Tibial artery (tissue), 4 donors: ENCODE results near the gene OR13H1.
"Not testable (repeated sequence)": the region's sequence is repeated elsewhere in the genome, so short reads cannot be mapped to it uniquely, and the experiment has no call there.

Source experiments
- DNase-seq, 2 donors: peaks; one replicate each; pipeline ENCODE4 v3.0.0-alpha.2; 2019
- H3K27ac ChIP-seq, 2 donors: fragments of 200-600 bp; sonication (generic) in 1 of 2; 1 replicate in 1 of 2; 2 replicates in 1 of 2; pipeline ENCODE4 v1.5.1; 2018 to 2019; ENCODE audit warnings: mild to moderate bottlenecking in 1 of 2
- H3K27me3 ChIP-seq, 2 donors: fragments of 200-600 bp; sonication (generic) in 1 of 2; one replicate each; pipeline versions ENCODE4 v1.5.1 to v1.6.0; 2016 to 2019
- H3K36me3 ChIP-seq, 3 donors: fragments of 200-600 bp; sonication (generic) in 2 of 3; one replicate each; pipeline ENCODE4 v1.5.1; 2016 to 2019; ENCODE audit warnings: mild to moderate bottlenecking in 2 of 3
- H3K4me1 ChIP-seq, 4 donors: fragments of 200-600 bp; sonication (generic) in 2 of 4; 1 replicate in 3 of 4; 2 replicates in 1 of 4; pipeline ENCODE4 v1.5.1; 2016 to 2019
- H3K4me3 ChIP-seq, 2 donors: fragments of 200-600 bp; sonication (generic) in 1 of 2; 1 replicate in 1 of 2; 2 replicates in 1 of 2; pipeline ENCODE4 v1.5.1; 2018 to 2019; ENCODE audit warnings: mild to moderate bottlenecking in 2 of 2
- H3K9me3 ChIP-seq, 3 donors: fragments of 200-600 bp; sonication (generic) in 1 of 3; one replicate each; pipeline ENCODE4 v1.5.1; 2016 to 2019
- intact Hi-C: fragments of 100-400 bp; cut with DNase I; formaldehyde crosslinking; loops from one replicate; pipeline ENCODE4 v1.15.0; 2023; ENCODE audit warnings: low total_unique reads
- TF ChIP-seq, protein P1 (sequence below), 2 experiments: fragments of 200-600 bp in 1 of 2; fragments of 450-650 bp in 1 of 2; IDR thresholded peaks; one replicate each; pipeline ENCODE4 v1.5.1; 2017 to 2019; ENCODE audit warnings: antibody characterized with exemption in 2 of 2, mild to moderate bottlenecking in 1 of 2, moderate library complexity in 1 of 2

The OR13H1 gene

DNA sequence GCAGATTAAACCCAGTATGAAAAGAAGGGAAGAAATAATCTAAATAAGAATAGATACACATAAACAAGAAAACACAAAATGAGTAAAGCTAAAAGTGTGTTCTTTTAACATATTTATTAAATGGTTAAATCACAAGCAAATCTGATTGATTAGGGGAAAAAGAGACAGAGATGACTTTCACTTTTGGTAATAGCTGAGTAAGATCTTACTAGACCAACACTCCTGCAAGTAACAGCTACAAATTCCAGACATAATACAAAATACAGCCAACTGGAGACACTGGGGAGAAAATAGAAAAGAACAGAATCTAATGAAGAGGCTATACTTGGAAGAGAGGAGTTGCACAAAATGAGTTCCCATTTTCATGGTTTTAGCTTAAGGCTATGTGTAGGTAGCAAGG lies 33.5 kb downstream of the OR13H1 start:
- Histone ChIP-seq H3K36me3 (no peaks in the 10 kb centered on the region), H3K9me3 (no peaks in the 10 kb centered on the region), H3K27ac (no peak overlapping the region), H3K4me1 (no peaks in the 10 kb centered on the region), H3K27me3 (no peaks in the 10 kb centered on the region), H3K4me3 (no peak overlapping the region)
- intact Hi-C loops: no loop called here
- DNase-seq: no peak
- TF ChIP-seq, protein P1, sequence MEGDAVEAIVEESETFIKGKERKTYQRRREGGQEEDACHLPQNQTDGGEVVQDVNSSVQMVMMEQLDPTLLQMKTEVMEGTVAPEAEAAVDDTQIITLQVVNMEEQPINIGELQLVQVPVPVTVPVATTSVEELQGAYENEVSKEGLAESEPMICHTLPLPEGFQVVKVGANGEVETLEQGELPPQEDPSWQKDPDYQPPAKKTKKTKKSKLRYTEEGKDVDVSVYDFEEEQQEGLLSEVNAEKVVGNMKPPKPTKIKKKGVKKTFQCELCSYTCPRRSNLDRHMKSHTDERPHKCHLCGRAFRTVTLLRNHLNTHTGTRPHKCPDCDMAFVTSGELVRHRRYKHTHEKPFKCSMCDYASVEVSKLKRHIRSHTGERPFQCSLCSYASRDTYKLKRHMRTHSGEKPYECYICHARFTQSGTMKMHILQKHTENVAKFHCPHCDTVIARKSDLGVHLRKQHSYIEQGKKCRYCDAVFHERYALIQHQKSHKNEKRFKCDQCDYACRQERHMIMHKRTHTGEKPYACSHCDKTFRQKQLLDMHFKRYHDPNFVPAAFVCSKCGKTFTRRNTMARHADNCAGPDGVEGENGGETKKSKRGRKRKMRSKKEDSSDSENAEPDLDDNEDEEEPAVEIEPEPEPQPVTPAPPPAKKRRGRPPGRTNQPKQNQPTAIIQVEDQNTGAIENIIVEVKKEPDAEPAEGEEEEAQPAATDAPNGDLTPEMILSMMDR (IDR thresholded peaks at IDR 0.05): no peak

GRCh38 chrX:131577999-131578734 lies 34.3 kb downstream of the OR13H1 start:
- no peaks in the 10 kb centered on the region for H3K36me3 ChIP-seq
- no peaks in the 10 kb centered on the region for H3K4me1 ChIP-seq
- TF ChIP-seq, protein P1 (IDR thresholded peaks at IDR 0.05): no peak
- DNase-seq: no peak
- H3K4me3 ChIP-seq: no peak overlapping the region
- no peak overlapping the region for H3K27ac ChIP-seq
- no peaks in the 10 kb centered on the region for H3K27me3 ChIP-seq
- intact Hi-C loops: no loop called here
- no peaks in the 10 kb centered on the region for H3K9me3 ChIP-seq

DNA sequence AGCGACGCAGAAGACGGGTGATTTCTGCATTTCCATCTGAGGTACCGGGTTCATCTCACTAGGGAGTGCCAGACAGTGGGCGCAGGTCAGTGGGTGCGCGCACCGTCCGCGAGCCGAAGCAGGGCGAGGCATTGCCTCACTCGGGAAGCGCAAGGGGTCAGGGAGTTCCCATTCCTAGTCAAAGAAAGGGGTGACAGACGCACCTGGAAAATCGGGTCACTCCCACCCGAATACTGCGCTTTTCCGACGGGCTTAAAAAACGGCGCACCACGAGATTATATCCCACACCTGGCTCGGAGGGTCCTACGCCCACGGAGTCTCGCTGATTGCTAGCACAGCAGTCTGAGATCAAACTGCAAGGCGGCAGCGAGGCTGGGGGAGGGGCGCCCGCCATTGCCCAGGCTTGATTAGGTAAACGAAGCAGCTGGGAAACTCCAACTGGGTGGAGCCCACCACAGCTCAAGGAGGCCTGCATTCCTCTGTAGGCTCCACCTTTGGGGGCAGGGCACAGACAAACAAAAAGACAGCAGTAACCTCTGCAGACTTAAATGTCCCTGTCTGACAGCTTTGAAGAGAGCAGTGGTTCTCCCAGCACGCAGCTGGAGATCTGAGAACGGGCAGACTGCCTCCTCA lies 35.0 kb downstream of the OR13H1 start:
- DNase-seq, H3K27ac ChIP-seq, H3K27me3 ChIP-seq, intact Hi-C loops, H3K4me3 ChIP-seq, H3K36me3 ChIP-seq, H3K9me3 ChIP-seq, H3K4me1 ChIP-seq: not testable (repeated sequence)

GRCh38 chrX:131588995-131589394 lies 45.1 kb downstream of the OR13H1 start:
- Histone ChIP-seq H3K4me1 (no peaks in the 10 kb centered on the region), H3K4me3 (no peak overlapping the region), H3K27me3 (no peaks in the 10 kb centered on the region), H3K27ac (no peak overlapping the region), H3K9me3 (no peaks in the 10 kb centered on the region), H3K36me3 (no peaks in the 10 kb centered on the region)
- no peak for DNase-seq
- intact Hi-C loops: no loop called here
- TF ChIP-seq, protein P1 (IDR thresholded peaks at IDR 0.05): no peak
